Lower lobe of right lung (tissue), 2 donors: ENCODE data around the gene MYH9. TPM values are rescaled to one million over a fixed set of nuclear protein-coding genes. Genes with fewer than 3 reads are reported as not detected.

Experiments used
- ATAC-seq, 2 donors: fragments of 200-7000 bp; cut with Tn5 transposase; one replicate each; pipeline ENCODE4 v1.9.1; 2020 to 2022; ENCODE audit warnings: mild to moderate bottlenecking in 2 of 2, moderate library complexity in 2 of 2
- DNase-seq: peaks from one replicate; pipeline ENCODE4 v3.0.0-alpha.2; 2020
- H3K27ac ChIP-seq: fragments of 200-600 bp; one replicate; pipeline ENCODE4 v1.8.0; 2022
- H3K27me3 ChIP-seq: fragments of 200-600 bp; one replicate; pipeline ENCODE4 v1.8.0; 2022; ENCODE audit warnings: low read depth
- H3K36me3 ChIP-seq: fragments of 200-600 bp; one replicate; pipeline ENCODE4 v1.8.0; 2022; ENCODE audit warnings: mild to moderate bottlenecking
- H3K4me1 ChIP-seq: fragments of 200-600 bp; one replicate; pipeline ENCODE4 v1.8.0; 2022
- H3K4me3 ChIP-seq: fragments of 200-600 bp; one replicate; pipeline ENCODE4 v1.8.0; 2022; ENCODE audit warnings: mild to moderate bottlenecking
- H3K9me3 ChIP-seq: fragments of 200-600 bp; one replicate; pipeline ENCODE4 v1.8.0; 2022
- CTCF ChIP-seq: fragments of 200-600 bp; IDR thresholded peaks from one replicate; pipeline ENCODE4 v1.8.0; 2022; ENCODE audit warnings: antibody characterized with exemption, mild to moderate bottlenecking
- intact Hi-C: fragments of 100-400 bp; cut with DNase I; formaldehyde crosslinking; loops from one replicate; pipeline ENCODE4 v1.11.0; 2022
- total RNA-seq: library from RNA; stranded (reverse); fragmentation: NEBNext Ultra II Directional; extraction: Animal tissue kit (Norgen Biotek cat#: 25700); gene quantifications from one replicate; pipeline ENCODE4 v1.2.1, GENCODE V29; 2021
- donor health status: DM: no; HTN: yes; CAD: no; lungs with severe emphysema.

Gene MYH9
- total RNA-seq, 1 donor from 2014 or later: 659 TPM

- peaks cover 84% of the 10 kb centered on the region for H3K4me1 ChIP-seq
- H3K27me3 ChIP-seq: no peaks in the 10 kb centered on the region
- no peaks in the 10 kb centered on the region for H3K9me3 ChIP-seq
- no peak for TF ChIP-seq CTCF
- intact Hi-C loops: no loop called here
- H3K4me3 ChIP-seq: no peak overlapping the region
- DNase-seq: no peak
- peaks cover 98% of the 10 kb centered on the region for H3K36me3 ChIP-seq
- ATAC-seq: peak; percentile 45 to 64
- H3K27ac ChIP-seq: peak overlapping the region; percentile 90
These were observed 63.9 kb downstream of the MYH9 start for GRCh38 chr22:36323855-36324331.

- intact Hi-C loops: no loop called here
- Histone ChIP-seq H3K4me3 (no peak overlapping the region), H3K27ac (peak overlapping the region; percentile 90), H3K27me3 (no peaks in the 10 kb centered on the region), H3K9me3 (no peaks in the 10 kb centered on the region), H3K4me1 (peaks cover 78% of the 10 kb centered on the region), H3K36me3 (peaks cover 100% of the 10 kb centered on the region)
- ATAC-seq (peak; percentile 69 to 74), DNase-seq (peak; percentile 76)
- TF ChIP-seq CTCF: no peak
These were observed 64.4 kb downstream of the MYH9 start for GRCh38 chr22:36323182-36323854.

- peaks cover 71% of the 10 kb centered on the region for H3K4me1 ChIP-seq
- intact Hi-C loops: no loop called here
These were observed 65.2 kb downstream of the MYH9 start for GRCh38 chr22:36322602-36322915.

GRCh38 chr22:36321797-36322601 is 65.8 kb downstream of the MYH9 start:
- DNase-seq (no peak), ATAC-seq (no peak)
- Histone ChIP-seq H3K36me3 (peaks cover 100% of the 10 kb centered on the region), H3K4me3 (no peak overlapping the region), H3K4me1 (peaks cover 65% of the 10 kb centered on the region), H3K27ac (peak overlapping the region; percentile 90), H3K9me3 (no peaks in the 10 kb centered on the region), H3K27me3 (no peaks in the 10 kb centered on the region)
- no peak for TF ChIP-seq CTCF
- intact Hi-C loops: no loop called here

More at GRCh38 chr22:36322602-36322915, 65.2 kb downstream of the MYH9 start:
- Histone ChIP-seq H3K4me3 (no peak overlapping the region), H3K36me3 (peaks cover 100% of the 10 kb centered on the region), H3K9me3 (no peaks in the 10 kb centered on the region), H3K27me3 (no peaks in the 10 kb centered on the region), H3K27ac (peak overlapping the region; percentile 90)
- ATAC-seq (no peak), DNase-seq (no peak)
- no peak for TF ChIP-seq CTCF

GRCh38 chr22:36320553-36320952 is 67.2 kb downstream of the MYH9 start:
- no peak for TF ChIP-seq CTCF
- no peak for ATAC-seq
- no peak for DNase-seq
- intact Hi-C loops: no loop called here
- Histone ChIP-seq H3K9me3 (no peaks in the 10 kb centered on the region), H3K4me1 (peaks cover 51% of the 10 kb centered on the region), H3K36me3 (peaks cover 100% of the 10 kb centered on the region), H3K4me3 (no peak overlapping the region), H3K27ac (peak overlapping the region; percentile 90), H3K27me3 (no peaks in the 10 kb centered on the region)
